H9 (cell line): ENCODE data around the gene MRTFA. TPM values are rescaled to one million over a fixed set of nuclear protein-coding genes. Genes with fewer than 3 reads are reported as not detected.

ENCODE experiments used
- DNase-seq: peaks from one replicate; pipeline ENCODE4 v3.0.0-alpha.2; 2017
- H2AFZ ChIP-seq: one replicate; pipeline ENCODE4 v1.6.1; 2013; ENCODE audit warnings: mild to moderate bottlenecking, low read length, control low read depth, moderate library complexity
- H2AK5ac ChIP-seq: 2 replicates; pipeline ENCODE4 v1.6.1; 2013; ENCODE audit warnings: low read length, control low read depth, mixed read lengths; ENCODE audit not compliant: insufficient read length
- H2BK120ac ChIP-seq: one replicate; pipeline ENCODE4 v1.6.1; 2013; ENCODE audit warnings: low read depth, mild to moderate bottlenecking, low read length, control low read depth, inconsistent platforms; ENCODE audit not compliant: poor library complexity, severe bottlenecking
- H2BK12ac ChIP-seq: 2 replicates; pipeline ENCODE4 v1.6.1; 2013; ENCODE audit warnings: low read length, control low read depth, mixed read lengths, low read depth; ENCODE audit not compliant: insufficient read length
- H2BK15ac ChIP-seq: 2 replicates; pipeline ENCODE4 v1.6.1; 2013; ENCODE audit warnings: low read depth, low read length, control low read depth
- H2BK20ac ChIP-seq: one replicate; pipeline ENCODE4 v1.6.1; 2013; ENCODE audit warnings: low read depth, mild to moderate bottlenecking, low read length, control low read depth, inconsistent platforms; ENCODE audit not compliant: poor library complexity, severe bottlenecking
- H2BK5ac ChIP-seq: 2 replicates; pipeline ENCODE4 v1.6.1; 2013; ENCODE audit warnings: low read length, control low read depth, mixed read lengths; ENCODE audit not compliant: insufficient read length
- H3K14ac ChIP-seq: 2 replicates; pipeline ENCODE4 v1.6.1; 2013; ENCODE audit warnings: low read length, control low read depth; ENCODE audit not compliant: insufficient read depth
- H3K18ac ChIP-seq: 2 replicates; pipeline ENCODE4 v1.6.1; 2013; ENCODE audit warnings: low read depth, mild to moderate bottlenecking, mixed read lengths, low read length, control low read depth; ENCODE audit not compliant: insufficient read length
- H3K23ac ChIP-seq: 2 replicates; pipeline ENCODE4 v1.6.1; 2013; ENCODE audit warnings: low read length, control low read depth, mixed read lengths, low read depth; ENCODE audit not compliant: insufficient read length
- H3K23me2 ChIP-seq: 2 replicates; pipeline ENCODE4 v1.6.1; 2013; ENCODE audit warnings: low read depth, mild to moderate bottlenecking, mixed read lengths, low read length, control low read depth; ENCODE audit not compliant: insufficient read length, poor library complexity, severe bottlenecking
- H3K27ac ChIP-seq: 2 replicates; pipeline ENCODE4 v1.5.1; 2013; ENCODE audit warnings: low read length, control low read depth, mixed read lengths, low read depth; ENCODE audit not compliant: insufficient read length
- H3K27me3 ChIP-seq: 2 replicates; pipeline ENCODE4 v1.6.1; 2013; ENCODE audit warnings: low read length, control low read depth, inconsistent platforms; ENCODE audit not compliant: insufficient read depth
- H3K4ac ChIP-seq: 2 replicates; pipeline ENCODE4 v1.6.1; 2013; ENCODE audit warnings: low read depth, mild to moderate bottlenecking, control low read depth, inconsistent platforms, low read length, moderate library complexity
- H3K4me1 ChIP-seq: 2 replicates; pipeline ENCODE4 v1.6.1; 2013; ENCODE audit warnings: low read length, control low read depth, inconsistent platforms; ENCODE audit not compliant: insufficient read depth
- H3K4me2 ChIP-seq: 2 replicates; pipeline ENCODE4 v1.6.1; 2013; ENCODE audit warnings: low read length, control low read depth, mixed read lengths; ENCODE audit not compliant: insufficient read length, insufficient read depth
- H3K56ac ChIP-seq: 2 replicates; pipeline ENCODE4 v1.6.1; 2013; ENCODE audit warnings: low read depth, mild to moderate bottlenecking, mixed read lengths, low read length, control low read depth; ENCODE audit not compliant: insufficient read length
- H3K79me1 ChIP-seq: 2 replicates; pipeline ENCODE4 v1.6.1; 2013; ENCODE audit warnings: low read depth, mild to moderate bottlenecking, moderate library complexity, low read length, control low read depth, inconsistent platforms; ENCODE audit not compliant: insufficient read depth, poor library complexity, severe bottlenecking
- H3K79me2 ChIP-seq: 2 replicates; pipeline ENCODE4 v1.6.1; 2013; ENCODE audit warnings: low read length, control low read depth, inconsistent platforms; ENCODE audit not compliant: insufficient read depth
- H3K9ac ChIP-seq: 2 replicates; pipeline ENCODE4 v1.6.1; 2013; ENCODE audit warnings: low read length, control low read depth, mixed read lengths; ENCODE audit not compliant: insufficient read length; ENCODE audit errors: extremely low read depth
- H3K9me3 ChIP-seq: one replicate; pipeline ENCODE4 v1.6.1; 2013; ENCODE audit warnings: low read depth, low read length, inconsistent platforms; ENCODE audit not compliant: control insufficient read depth
- H3T11ph ChIP-seq: one replicate; pipeline ENCODE4 v1.6.1; 2013; ENCODE audit warnings: mild to moderate bottlenecking, low read length, control low read depth, inconsistent platforms
- H4K20me1 ChIP-seq: one replicate; pipeline ENCODE4 v1.6.1; 2013; ENCODE audit not compliant: control insufficient read depth, insufficient read length, insufficient read depth
- H4K5ac ChIP-seq: 2 replicates; pipeline ENCODE4 v1.6.1; 2013; ENCODE audit warnings: low read depth, mild to moderate bottlenecking, mixed read lengths, low read length, control low read depth; ENCODE audit not compliant: insufficient read length
- H4K8ac ChIP-seq: replicated peaks from 2 replicates; pipeline ENCODE4 v1.6.1; 2013; ENCODE audit warnings: low read length, control low read depth, mixed read lengths, low read depth; ENCODE audit not compliant: insufficient read length
- H4K91ac ChIP-seq: 2 replicates; pipeline ENCODE4 v1.6.1; 2013; ENCODE audit warnings: low read depth, mild to moderate bottlenecking, moderate library complexity, mixed read lengths, low read length, control low read depth; ENCODE audit not compliant: insufficient read length
- H3K27ac Mint-ChIP-seq, 3 experiments: 2 replicates in 2 of 3; 3 replicates in 1 of 3; pipeline ENCODE4 v1.8.0; 2020 to 2021; ENCODE audit warnings: mixed read lengths in 3 of 3, mild to moderate bottlenecking in 1 of 3, moderate library complexity in 1 of 3
- H3K27me3 Mint-ChIP-seq: 2 replicates; pipeline ENCODE4 v1.8.0; 2021; ENCODE audit warnings: low read depth, mild to moderate bottlenecking, moderate library complexity, mixed read lengths
- H3K36me3 Mint-ChIP-seq, 3 experiments: 2 replicates in 2 of 3; 3 replicates in 1 of 3; pipeline ENCODE4 v1.8.0; 2020 to 2021; ENCODE audit warnings: low read depth in 3 of 3, mixed read lengths in 3 of 3; ENCODE audit not compliant: insufficient read depth in 1 of 3
- H3K4me1 Mint-ChIP-seq, 2 experiments: 2 replicates each; pipeline ENCODE4 v1.8.0; 2020; ENCODE audit warnings: mixed read lengths in 2 of 2
- H3K4me3 Mint-ChIP-seq, 2 experiments: 2 replicates in 1 of 2; 3 replicates in 1 of 2; pipeline ENCODE4 v1.8.0; 2020 to 2021; ENCODE audit warnings: mild to moderate bottlenecking in 2 of 2, mixed read lengths in 2 of 2, moderate library complexity in 1 of 2
- H3K9me3 Mint-ChIP-seq, 2 experiments: 2 replicates in 1 of 2; 3 replicates in 1 of 2; pipeline ENCODE4 v1.8.0; 2020; ENCODE audit warnings: mild to moderate bottlenecking in 2 of 2, mixed read lengths in 2 of 2, moderate library complexity in 1 of 2
- WGBS: extraction: QIAGEN DNeasy Blood & Tissue Kit; methylation state at CpG from one replicate; pipeline ENCODE4 v1.1.7; 2013; ENCODE audit warnings: missing lambda C conversion rate, low lambda C conversion rate, mixed read lengths; ENCODE audit not compliant: insufficient read length; ENCODE audit errors: extremely low coverage; 5-methylcytosine and 5-hydroxymethylcytosine counted together
- total RNA-seq: library from RNA; stranded (reverse); gene quantifications from 2 replicates; pipeline ENCODE4 v1.2.1, GENCODE V29; 2021
- TF ChIP-seq, protein P1 (sequence below): fragments of 200-600 bp; sonication (generic); conservative IDR thresholded peaks from 3 replicates; pipeline ENCODE4 v1.8.0; 2021; ENCODE audit warnings: antibody characterized with exemption, mild to moderate bottlenecking

MRTFA gene
- total RNA-seq, 1 experiment from 2014 or later = 38.1 TPM

DNA sequence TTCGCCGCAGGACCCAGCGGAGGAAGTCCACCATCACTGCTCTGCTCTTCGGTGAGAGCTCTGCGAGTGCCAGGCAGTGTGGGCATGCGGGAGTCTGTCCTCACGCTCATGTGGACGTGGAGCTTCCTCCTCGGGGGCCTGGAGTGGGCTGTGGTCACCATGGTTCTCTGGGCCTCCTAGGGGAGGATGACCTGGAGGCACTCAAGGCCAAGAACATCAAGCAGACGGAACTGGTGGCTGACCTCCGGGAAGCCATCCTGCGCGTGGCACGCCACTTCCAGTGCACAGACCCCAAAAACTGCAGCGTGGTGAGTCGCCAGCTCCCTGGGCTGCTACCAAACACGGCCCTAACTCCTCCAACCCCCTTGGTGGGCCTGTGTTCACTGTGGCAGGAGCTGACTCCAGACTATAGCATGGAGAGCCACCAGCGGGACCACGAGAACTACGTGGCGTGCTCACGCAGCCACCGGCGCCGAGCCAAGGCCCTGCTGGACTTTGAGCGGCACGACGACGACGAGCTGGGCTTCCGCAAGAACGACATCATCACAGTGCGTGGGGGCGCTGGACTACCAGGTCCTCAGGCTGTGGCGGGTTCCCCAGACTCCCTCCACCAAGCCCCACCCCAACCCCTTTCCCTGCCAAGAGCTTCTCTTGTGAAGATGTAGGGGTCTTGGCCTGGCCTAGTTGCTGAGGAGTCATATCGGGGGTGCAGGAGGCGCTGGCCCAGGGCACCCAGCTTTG lies 229.3 kb downstream of the MRTFA start:
- Histone ChIP-seq H4K20me1 (no peaks in the 10 kb centered on the region), H3K4me1 (no peaks in the 10 kb centered on the region), H2AFZ (no peak overlapping the region), H3K4ac (no peak overlapping the region), H2AK5ac (no peak overlapping the region), H2BK5ac (no peak overlapping the region), H2BK120ac (no peak overlapping the region), H3K79me2 (no peaks in the 10 kb centered on the region), H3K9ac (no peak overlapping the region), H2BK20ac (no peak overlapping the region), H3K27ac (no peak overlapping the region), H3K18ac (no peak overlapping the region), H3K27me3 (no peaks in the 10 kb centered on the region), H3K4me2 (no peak overlapping the region), H2BK12ac (no peak overlapping the region), H3K14ac (no peak overlapping the region), H4K8ac (no peak overlapping the region), H4K91ac (no peak overlapping the region), H3K9me3 (no peaks in the 10 kb centered on the region), H4K5ac (no peak overlapping the region), H3K23me2 (no peaks in the 10 kb centered on the region), H3K79me1 (no peaks in the 10 kb centered on the region), H2BK15ac (no peak overlapping the region), H3T11ph (no peak overlapping the region), H3K23ac (no peak overlapping the region), H3K56ac (no peak overlapping the region)
- no peaks in the 10 kb centered on the region for H3K4me1 Mint-ChIP-seq
- TF ChIP-seq, protein P1, sequence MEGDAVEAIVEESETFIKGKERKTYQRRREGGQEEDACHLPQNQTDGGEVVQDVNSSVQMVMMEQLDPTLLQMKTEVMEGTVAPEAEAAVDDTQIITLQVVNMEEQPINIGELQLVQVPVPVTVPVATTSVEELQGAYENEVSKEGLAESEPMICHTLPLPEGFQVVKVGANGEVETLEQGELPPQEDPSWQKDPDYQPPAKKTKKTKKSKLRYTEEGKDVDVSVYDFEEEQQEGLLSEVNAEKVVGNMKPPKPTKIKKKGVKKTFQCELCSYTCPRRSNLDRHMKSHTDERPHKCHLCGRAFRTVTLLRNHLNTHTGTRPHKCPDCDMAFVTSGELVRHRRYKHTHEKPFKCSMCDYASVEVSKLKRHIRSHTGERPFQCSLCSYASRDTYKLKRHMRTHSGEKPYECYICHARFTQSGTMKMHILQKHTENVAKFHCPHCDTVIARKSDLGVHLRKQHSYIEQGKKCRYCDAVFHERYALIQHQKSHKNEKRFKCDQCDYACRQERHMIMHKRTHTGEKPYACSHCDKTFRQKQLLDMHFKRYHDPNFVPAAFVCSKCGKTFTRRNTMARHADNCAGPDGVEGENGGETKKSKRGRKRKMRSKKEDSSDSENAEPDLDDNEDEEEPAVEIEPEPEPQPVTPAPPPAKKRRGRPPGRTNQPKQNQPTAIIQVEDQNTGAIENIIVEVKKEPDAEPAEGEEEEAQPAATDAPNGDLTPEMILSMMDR = no peak
- no peaks in the 10 kb centered on the region; the same call in 1 of the 2 replicates for H3K27me3 Mint-ChIP-seq
- H3K9me3 Mint-ChIP-seq = no peaks in the 10 kb centered on the region
- H3K4me3 Mint-ChIP-seq = no peak overlapping the region
- H3K27ac Mint-ChIP-seq = no peak overlapping the region; a peak in 1 of 7 replicates
- no CpG with 5 or more reads among the region's 37 CpGs for WGBS
- peaks cover 21 to 76% (median 66%) of the 10 kb centered on the region in 3 experiments for H3K36me3 Mint-ChIP-seq
- no peak for DNase-seq
